IMR-90 (cell line): ENCODE data around the gene ITFG1.

Experiments
- CEBPB ChIP-seq: IDR thresholded peaks from 2 replicates; pipeline ENCODE4 v1.6.1; 2012; ENCODE audit warnings: low read depth, low read length, improper control_type of control experiment
- CHD1 ChIP-seq: IDR thresholded peaks from 2 replicates; pipeline ENCODE4 v1.6.1; 2012; ENCODE audit warnings: low read depth, low read length, improper control_type of control experiment
- CTCF ChIP-seq: conservative IDR thresholded peaks from 2 replicates; pipeline ENCODE4 v1.5.1; 2012; ENCODE audit warnings: mild to moderate bottlenecking, low read depth, low read length, improper control_type of control experiment
- ELK1 ChIP-seq: fragments of 150-350 bp; IDR thresholded peaks from 2 replicates; pipeline ENCODE4 v1.6.1; 2016; ENCODE audit warnings: low read depth, mild to moderate bottlenecking, low read length, moderate library complexity, borderline replicate concordance
- FOS ChIP-seq: fragments of 150-350 bp; IDR thresholded peaks from 2 replicates; pipeline ENCODE4 v1.6.1; 2016; ENCODE audit warnings: low read depth, low read length
- MAZ ChIP-seq: IDR thresholded peaks from 2 replicates; pipeline ENCODE4 v1.6.1; 2012; ENCODE audit warnings: low read depth, mild to moderate bottlenecking, low read length, improper control_type of control experiment, moderate library complexity, borderline replicate concordance
- MXI1 ChIP-seq: IDR thresholded peaks from 2 replicates; pipeline ENCODE4 v1.6.1; 2012; ENCODE audit warnings: low read depth, mild to moderate bottlenecking, low read length, moderate library complexity, borderline replicate concordance
- POLR2A ChIP-seq: IDR thresholded peaks from 2 replicates; pipeline ENCODE4 v1.6.1; 2012; ENCODE audit warnings: mild to moderate bottlenecking, low read depth, low read length
- RAD21 ChIP-seq: IDR thresholded peaks from 2 replicates; pipeline ENCODE4 v1.6.1; 2012; ENCODE audit warnings: low read length, improper control_type of control experiment
- RCOR1 ChIP-seq: IDR thresholded peaks from 2 replicates; pipeline ENCODE4 v1.6.1; 2012; ENCODE audit warnings: mild to moderate bottlenecking, low read length, improper control_type of control experiment; ENCODE audit not compliant: insufficient replicate concordance
- SMC3 ChIP-seq: fragments of 150-350 bp; IDR thresholded peaks from 2 replicates; pipeline ENCODE4 v1.6.1; 2016; ENCODE audit warnings: low read depth, mild to moderate bottlenecking, antibody characterized with exemption, low read length, moderate library complexity
- USF2 ChIP-seq: fragments of 150-350 bp; IDR thresholded peaks from 2 replicates; pipeline ENCODE4 v1.6.1; 2017; ENCODE audit warnings: mild to moderate bottlenecking, antibody characterized with exemption, low read length, low read depth

GRCh38 chr16:47142821-47143676 lies 317.8 kb downstream of the ITFG1 start:
- TF ChIP-seq CTCF (peak; percentile 73), USF2 (no peak), MAZ (peak; percentile 8; the same call in 1 of the 2 replicates), POLR2A (no peak), RAD21 (peak; percentile 56), ELK1 (no peak), SMC3 (peak; percentile 52), CEBPB (no peak), CHD1 (no peak), MXI1 (no peak), FOS (no peak), RCOR1 (peak; percentile 9)
